Osteocyte (in vitro differentiated cells): ENCODE results near the gene METTL26. TPM values are rescaled to one million over a fixed set of nuclear protein-coding genes. Genes with fewer than 3 reads are reported as not detected.

Source experiments
- DNase-seq: peaks from one replicate; pipeline ENCODE4 v3.0.0; 2021; ENCODE audit warnings: mixed read lengths; ENCODE audit not compliant: unreplicated experiment; ENCODE audit errors: extremely low spot score
- H3K27ac Mint-ChIP-seq: one replicate; pipeline ENCODE4 v1.8.0; 2021; ENCODE audit warnings: mild to moderate bottlenecking, mixed read lengths; ENCODE audit not compliant: unreplicated experiment
- H3K27me3 Mint-ChIP-seq: one replicate; pipeline ENCODE4 v1.8.0; 2021; ENCODE audit warnings: mixed read lengths; ENCODE audit not compliant: unreplicated experiment
- H3K36me3 Mint-ChIP-seq: one replicate; pipeline ENCODE4 v1.8.0; 2021; ENCODE audit warnings: mixed read lengths; ENCODE audit not compliant: unreplicated experiment
- H3K4me1 Mint-ChIP-seq: one replicate; pipeline ENCODE4 v1.8.0; 2021; ENCODE audit warnings: mixed read lengths; ENCODE audit not compliant: unreplicated experiment
- H3K4me3 Mint-ChIP-seq: one replicate; pipeline ENCODE4 v1.8.0; 2021; ENCODE audit warnings: mild to moderate bottlenecking, moderate library complexity, mixed read lengths; ENCODE audit not compliant: unreplicated experiment
- H3K9me3 Mint-ChIP-seq: one replicate; pipeline ENCODE4 v1.8.0; 2021; ENCODE audit warnings: mixed read lengths; ENCODE audit not compliant: unreplicated experiment
- total RNA-seq: library from RNA; stranded (reverse); gene quantifications from 2 replicates; pipeline ENCODE4 v1.2.1, GENCODE V29; 2021
- TF ChIP-seq, protein P1 (sequence below): fragments of 200-600 bp; sonication (generic); IDR thresholded peaks from 2 replicates; pipeline ENCODE4 v1.5.0; 2021; ENCODE audit warnings: antibody characterized with exemption, mild to moderate bottlenecking, moderate library complexity

Gene METTL26
- total RNA-seq, 1 donor from 2014 or later: 69.8 TPM

DNA sequence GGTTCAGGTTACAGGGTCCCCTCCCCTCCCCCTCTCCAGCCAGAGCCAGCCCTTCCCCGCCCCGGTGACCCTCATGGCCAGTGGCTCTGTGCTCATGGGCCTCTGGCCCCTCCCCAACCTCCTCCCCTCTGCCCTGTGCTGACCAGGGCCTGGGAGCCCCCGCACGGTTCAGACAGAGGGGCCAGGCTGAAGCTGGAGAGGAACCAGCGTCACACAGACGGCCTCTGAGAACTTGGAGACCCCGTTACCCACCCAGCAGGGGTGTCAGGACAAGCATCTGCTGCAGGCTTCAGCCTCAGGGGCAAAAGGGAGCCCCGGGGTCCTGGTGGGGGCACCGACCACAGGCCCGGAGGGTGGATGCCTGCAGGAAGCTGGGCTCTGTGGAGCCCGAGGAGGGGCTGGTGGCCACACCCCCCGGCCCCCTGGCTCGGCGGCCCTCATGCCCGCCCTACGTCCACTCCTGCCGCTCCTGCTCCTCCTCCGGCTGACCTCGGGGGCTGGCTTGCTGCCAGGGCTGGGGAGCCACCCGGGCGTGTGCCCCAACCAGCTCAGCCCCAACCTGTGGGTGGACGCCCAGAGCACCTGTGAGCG, 5.2 kb downstream of the METTL26 start, which contains the start of gene WFIKKN1:
Gene WFIKKN1, plus strand, starts transcription at position 171 of the 591 bp plus-strand sequence. Its CDS starts 269 bp downstream, at position 440.
- peaks cover 41% of the 10 kb centered on the region for H3K4me1 Mint-ChIP-seq
- H3K27ac Mint-ChIP-seq: no peak within 1 kb of the TSS
- no peak within 1 kb of the TSS for H3K4me3 Mint-ChIP-seq
- no peaks in the 10 kb centered on the region for H3K27me3 Mint-ChIP-seq
- DNase-seq: peak; percentile 86
- peaks cover 4% of the 10 kb centered on the region for H3K36me3 Mint-ChIP-seq
- no peaks in the 10 kb centered on the region for H3K9me3 Mint-ChIP-seq
- TF ChIP-seq, protein P1, sequence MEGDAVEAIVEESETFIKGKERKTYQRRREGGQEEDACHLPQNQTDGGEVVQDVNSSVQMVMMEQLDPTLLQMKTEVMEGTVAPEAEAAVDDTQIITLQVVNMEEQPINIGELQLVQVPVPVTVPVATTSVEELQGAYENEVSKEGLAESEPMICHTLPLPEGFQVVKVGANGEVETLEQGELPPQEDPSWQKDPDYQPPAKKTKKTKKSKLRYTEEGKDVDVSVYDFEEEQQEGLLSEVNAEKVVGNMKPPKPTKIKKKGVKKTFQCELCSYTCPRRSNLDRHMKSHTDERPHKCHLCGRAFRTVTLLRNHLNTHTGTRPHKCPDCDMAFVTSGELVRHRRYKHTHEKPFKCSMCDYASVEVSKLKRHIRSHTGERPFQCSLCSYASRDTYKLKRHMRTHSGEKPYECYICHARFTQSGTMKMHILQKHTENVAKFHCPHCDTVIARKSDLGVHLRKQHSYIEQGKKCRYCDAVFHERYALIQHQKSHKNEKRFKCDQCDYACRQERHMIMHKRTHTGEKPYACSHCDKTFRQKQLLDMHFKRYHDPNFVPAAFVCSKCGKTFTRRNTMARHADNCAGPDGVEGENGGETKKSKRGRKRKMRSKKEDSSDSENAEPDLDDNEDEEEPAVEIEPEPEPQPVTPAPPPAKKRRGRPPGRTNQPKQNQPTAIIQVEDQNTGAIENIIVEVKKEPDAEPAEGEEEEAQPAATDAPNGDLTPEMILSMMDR: no peak

DNA sequence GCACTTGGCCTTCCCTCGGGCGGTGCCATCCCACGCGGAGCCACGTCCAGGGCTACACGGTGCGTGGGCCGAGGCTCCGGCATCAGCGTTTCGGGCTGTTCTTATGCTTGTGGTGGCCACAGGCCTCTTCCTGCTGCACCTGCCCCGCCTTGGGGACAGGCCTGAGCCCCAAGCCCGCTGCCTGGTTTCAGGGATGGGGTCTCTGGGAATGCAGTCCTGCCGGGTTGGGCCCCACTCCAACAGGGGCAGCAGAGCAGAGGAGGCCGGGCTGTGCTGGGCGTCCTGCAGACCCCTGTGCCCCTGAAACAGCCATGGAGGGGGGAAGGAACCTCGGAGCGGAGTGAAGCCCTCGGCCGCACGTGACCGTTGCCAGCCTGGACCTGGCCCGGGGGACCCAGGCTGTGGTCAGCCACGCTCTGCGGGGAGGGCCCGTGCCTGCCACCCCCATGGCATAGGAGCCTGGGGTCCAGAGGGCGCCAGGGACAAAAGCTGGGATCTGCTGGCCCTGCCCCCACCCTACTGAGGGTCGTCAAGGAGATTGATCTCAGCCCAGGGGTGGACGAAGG, 5.8 kb downstream of the METTL26 start:
- Mint-ChIP-seq H3K27me3 (no peaks in the 10 kb centered on the region), H3K4me3 (no peak overlapping the region), H3K9me3 (no peaks in the 10 kb centered on the region), H3K27ac (no peak overlapping the region), H3K36me3 (peaks cover 4% of the 10 kb centered on the region), H3K4me1 (peaks cover 41% of the 10 kb centered on the region)
- TF ChIP-seq, protein P1: no peak
- no peak for DNase-seq

DNA sequence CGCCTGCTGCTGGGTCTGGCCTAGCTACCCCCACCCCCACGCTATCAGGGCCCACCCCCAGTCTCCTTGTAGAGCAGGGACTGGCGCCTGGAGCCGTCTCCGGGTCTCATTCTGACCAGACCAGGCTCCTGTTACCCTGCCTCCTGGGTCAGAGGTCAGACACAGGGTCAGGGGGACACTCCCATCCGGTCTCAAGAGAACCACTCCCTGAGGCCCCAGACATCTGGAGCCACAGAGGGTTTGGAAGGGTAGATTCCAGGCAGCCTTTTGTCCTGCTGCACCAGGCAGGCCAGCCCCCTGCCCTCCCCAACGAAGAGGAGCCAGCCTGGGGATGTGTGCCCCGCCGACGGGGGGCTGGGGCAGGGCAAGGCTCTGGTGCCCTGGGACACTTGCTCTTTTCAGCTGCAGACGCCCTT, 6.3 kb downstream of the METTL26 start:
- no peak for DNase-seq
- Mint-ChIP-seq H3K36me3 (peaks cover 4% of the 10 kb centered on the region), H3K4me3 (no peak overlapping the region), H3K4me1 (peaks cover 40% of the 10 kb centered on the region), H3K9me3 (no peaks in the 10 kb centered on the region), H3K27ac (no peak overlapping the region), H3K27me3 (no peaks in the 10 kb centered on the region)
- TF ChIP-seq, protein P1: no peak

DNA sequence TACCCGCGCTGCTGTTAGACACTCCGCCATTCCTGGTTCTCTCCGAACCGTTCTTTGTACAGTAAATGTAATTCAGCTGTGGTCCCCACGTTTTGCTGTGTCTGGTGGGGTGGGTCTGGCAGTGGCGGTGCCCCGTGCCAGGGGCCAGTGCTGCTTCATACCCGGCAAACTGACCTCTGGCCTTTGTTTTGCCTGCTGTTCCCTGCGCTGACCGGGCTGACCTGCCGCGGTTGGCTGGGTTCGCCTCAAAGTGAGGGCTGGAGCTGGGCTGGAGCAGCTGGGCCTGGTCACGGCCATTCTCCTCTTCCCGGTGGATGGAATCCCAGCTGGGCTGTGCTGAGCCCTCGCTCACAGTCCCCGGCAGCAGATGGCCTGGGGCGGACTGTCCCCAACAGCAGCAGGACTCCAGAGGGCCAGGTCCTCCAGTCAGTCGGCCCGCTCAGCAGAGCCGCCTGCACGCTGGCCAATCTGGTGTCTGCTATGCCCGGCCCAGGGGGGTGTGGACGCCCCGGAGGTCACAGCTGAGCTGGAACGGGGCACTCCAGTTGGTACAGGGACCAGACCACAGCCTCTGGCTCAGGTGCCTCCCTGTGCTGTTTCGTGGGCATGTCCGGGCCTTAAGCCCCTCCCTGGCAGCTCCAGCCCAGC, 6.8 kb downstream of the METTL26 start:
- no peak for DNase-seq
- TF ChIP-seq, protein P1: no peak
- Mint-ChIP-seq H3K27ac (peak overlapping the region; percentile 23), H3K4me1 (peaks cover 36% of the 10 kb centered on the region), H3K36me3 (peaks cover 4% of the 10 kb centered on the region), H3K4me3 (no peak overlapping the region), H3K27me3 (no peaks in the 10 kb centered on the region), H3K9me3 (no peaks in the 10 kb centered on the region)

DNA sequence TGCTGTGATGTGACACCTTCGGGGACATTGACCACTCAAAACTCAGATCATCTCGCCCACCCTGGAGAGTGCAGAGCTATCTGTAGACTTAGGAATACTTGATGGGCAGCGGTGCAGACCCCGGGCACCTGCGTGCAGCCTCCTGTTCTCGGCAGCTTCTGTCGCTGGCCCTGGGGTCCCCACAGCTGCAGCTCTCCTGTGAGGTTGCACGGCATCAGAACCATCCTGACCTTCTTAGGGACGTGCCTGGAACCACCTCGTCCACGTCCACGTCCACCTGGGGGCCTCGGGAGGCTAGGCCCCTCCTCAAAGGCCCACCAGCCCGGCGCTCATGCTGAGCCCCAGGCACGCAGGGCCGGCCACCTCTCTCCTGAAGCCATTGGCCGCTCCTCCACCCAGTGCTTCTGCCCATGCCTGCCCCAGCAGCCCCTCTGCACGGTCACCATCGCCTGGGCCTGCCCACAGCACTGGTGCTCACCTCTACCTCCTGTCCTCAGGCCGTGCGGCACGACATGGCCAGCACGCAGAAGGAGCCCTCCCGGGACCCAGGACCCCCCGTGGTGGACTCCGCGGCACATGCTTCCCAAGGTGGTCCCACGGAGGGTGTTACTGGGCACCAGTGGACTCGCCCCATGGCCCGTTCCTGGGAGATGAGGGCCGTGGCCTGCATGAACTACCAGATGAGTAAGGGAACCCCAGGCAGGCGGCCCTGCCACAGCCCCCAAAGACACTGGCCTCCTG, 7.6 kb downstream of the METTL26 start:
- TF ChIP-seq, protein P1: no peak
- no peaks in the 10 kb centered on the region for H3K27me3 Mint-ChIP-seq
- H3K36me3 Mint-ChIP-seq: peaks cover 4% of the 10 kb centered on the region
- H3K9me3 Mint-ChIP-seq: no peaks in the 10 kb centered on the region
- no peak overlapping the region for H3K27ac Mint-ChIP-seq
- DNase-seq: no peak
- no peak overlapping the region for H3K4me3 Mint-ChIP-seq
- H3K4me1 Mint-ChIP-seq: peaks cover 36% of the 10 kb centered on the region
